Right lobe of liver (tissue), 6 donors: Measurements from ENCODE around the gene UROS. TPM values are rescaled to one million over a fixed set of nuclear protein-coding genes. Genes with fewer than 3 reads are reported as not detected.

Source experiments
- ATAC-seq, 4 donors: fragments of 200-7000 bp; cut with Tn5 transposase; one replicate each; pipeline ENCODE4 v1.9.1; 2020; ENCODE audit warnings: mild to moderate bottlenecking in 4 of 4, moderate library complexity in 4 of 4
- DNase-seq, 3 donors: peaks; one replicate each; pipeline ENCODE4 v3.0.0-alpha.2; 2020
- H3K27ac ChIP-seq, 3 donors: fragments of 200-600 bp; one replicate each; pipeline ENCODE4 v1.8.0; 2022
- H3K27me3 ChIP-seq, 2 donors: fragments of 200-600 bp; one replicate each; pipeline ENCODE4 v1.8.0; 2022
- H3K36me3 ChIP-seq, 4 donors: fragments of 200-600 bp; sonication (generic) in 1 of 4; one replicate each; pipeline versions ENCODE4 v1.5.1 to v1.8.0; 2017 to 2022; ENCODE audit warnings: control low read depth in 1 of 4
- H3K4me1 ChIP-seq, 4 donors: fragments of 200-600 bp; sonication (generic) in 1 of 4; one replicate each; pipeline versions ENCODE4 v1.5.1 to v1.8.0; 2017 to 2022; ENCODE audit warnings: control low read depth in 1 of 4
- H3K4me3 ChIP-seq, 3 donors: fragments of 200-600 bp; one replicate each; pipeline ENCODE4 v1.8.0; 2022
- H3K9me3 ChIP-seq, 4 donors: fragments of 200-600 bp; sonication (generic) in 1 of 4; one replicate each; pipeline versions ENCODE4 v1.5.1 to v1.8.0; 2017 to 2022; ENCODE audit warnings: control low read depth in 1 of 4
- POLR2A ChIP-seq: fragments of 450-650 bp; IDR thresholded peaks from one replicate; pipeline ENCODE4 v1.6.1; 2017; ENCODE audit warnings: antibody characterized with exemption, mild to moderate bottlenecking
- WGBS: methylation state at CpG from one replicate; pipeline ENCODE4 v1.1.6; 2018; ENCODE audit warnings: low coverage, low lambda C conversion rate; ENCODE audit not compliant: insufficient coverage; ENCODE audit errors: missing lambda C conversion rate; 5-methylcytosine and 5-hydroxymethylcytosine counted together
- intact Hi-C, 2 donors: fragments of 100-400 bp; cut with DNase I; formaldehyde crosslinking; loops; one replicate each; pipeline versions ENCODE4 v1.11.2 to v1.14.1; 2022
- total RNA-seq, 6 experiments: library from RNA; depleted of rRNA in 2 of 6; stranded (reverse); fragments of >200 nt in 2 of 6; fragmentation: NEBNext Ultra II Directional in 3 of 6; extraction: Animal tissue kit (Norgen Biotek cat#: 25700) in 3 of 6; gene quantifications; one replicate each; pipeline versions ENCODE4 v1.1.0 to v1.2.4, GENCODE V29; 2016 to 2023
- TF ChIP-seq, protein P1 (sequence below), 4 donors: fragments of 200-600 bp in 3 of 4; fragments of 450-650 bp in 1 of 4; IDR thresholded peaks; one replicate each; pipeline versions ENCODE4 v1.5.1 to v1.8.0; 2016 to 2022; ENCODE audit warnings: antibody characterized with exemption in 4 of 4, mild to moderate bottlenecking in 2 of 4
- donor health status: DM: no; HTN: yes; CAD: no.
- donor health status: DM: no; HTN: no; CAD: no.
- donor health status: DM: no; HTN: no; CAD: no.
- donor health status: DM: no; HTN: yes; CAD: no.
- donor health status: DM: no; HTN: yes; CAD: no.

UROS gene
- total RNA-seq, 6 experiments from 2014 or later: 23.5 to 52.5 (median 28.3) TPM

DNA sequence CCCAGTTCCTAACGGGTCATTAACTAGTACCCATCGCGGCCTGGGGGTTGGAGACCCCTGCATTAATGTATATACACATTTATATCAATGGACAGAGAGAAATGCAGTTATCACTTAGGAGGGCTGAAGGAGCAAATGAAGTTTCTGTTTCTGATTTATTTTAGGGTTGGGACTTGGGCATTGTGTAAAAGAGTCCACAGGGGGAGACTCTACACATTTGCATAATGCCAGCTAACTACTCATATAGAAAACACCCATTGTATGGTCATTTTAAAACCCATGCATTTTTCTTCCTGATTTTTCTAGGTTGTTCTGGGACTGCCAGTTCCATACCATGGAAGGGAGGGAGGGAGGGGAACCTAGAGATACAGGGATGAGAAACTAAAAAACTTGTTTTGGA is 23.8 kb upstream of the UROS start:
- WGBS: 95% methylated on average over 3 of the region's 3 CpGs
- ATAC-seq (no peak), DNase-seq (no peak)
- no peak overlapping the region for H3K27ac ChIP-seq
- TF ChIP-seq, protein P1, sequence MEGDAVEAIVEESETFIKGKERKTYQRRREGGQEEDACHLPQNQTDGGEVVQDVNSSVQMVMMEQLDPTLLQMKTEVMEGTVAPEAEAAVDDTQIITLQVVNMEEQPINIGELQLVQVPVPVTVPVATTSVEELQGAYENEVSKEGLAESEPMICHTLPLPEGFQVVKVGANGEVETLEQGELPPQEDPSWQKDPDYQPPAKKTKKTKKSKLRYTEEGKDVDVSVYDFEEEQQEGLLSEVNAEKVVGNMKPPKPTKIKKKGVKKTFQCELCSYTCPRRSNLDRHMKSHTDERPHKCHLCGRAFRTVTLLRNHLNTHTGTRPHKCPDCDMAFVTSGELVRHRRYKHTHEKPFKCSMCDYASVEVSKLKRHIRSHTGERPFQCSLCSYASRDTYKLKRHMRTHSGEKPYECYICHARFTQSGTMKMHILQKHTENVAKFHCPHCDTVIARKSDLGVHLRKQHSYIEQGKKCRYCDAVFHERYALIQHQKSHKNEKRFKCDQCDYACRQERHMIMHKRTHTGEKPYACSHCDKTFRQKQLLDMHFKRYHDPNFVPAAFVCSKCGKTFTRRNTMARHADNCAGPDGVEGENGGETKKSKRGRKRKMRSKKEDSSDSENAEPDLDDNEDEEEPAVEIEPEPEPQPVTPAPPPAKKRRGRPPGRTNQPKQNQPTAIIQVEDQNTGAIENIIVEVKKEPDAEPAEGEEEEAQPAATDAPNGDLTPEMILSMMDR (IDR thresholded peaks at IDR 0.05): no peak
- no peak for TF ChIP-seq POLR2A
- no peaks in the 10 kb centered on the region for H3K9me3 ChIP-seq
- intact Hi-C loops: no loop called here
- H3K36me3 ChIP-seq: peaks cover 0 to 16% (median 0%) of the 10 kb centered on the region in 4 donors
- H3K4me1 ChIP-seq: peaks cover 0 to 29% (median 7%) of the 10 kb centered on the region in 4 donors
- H3K27me3 ChIP-seq: no peaks in the 10 kb centered on the region
- H3K4me3 ChIP-seq: no peak overlapping the region

DNA sequence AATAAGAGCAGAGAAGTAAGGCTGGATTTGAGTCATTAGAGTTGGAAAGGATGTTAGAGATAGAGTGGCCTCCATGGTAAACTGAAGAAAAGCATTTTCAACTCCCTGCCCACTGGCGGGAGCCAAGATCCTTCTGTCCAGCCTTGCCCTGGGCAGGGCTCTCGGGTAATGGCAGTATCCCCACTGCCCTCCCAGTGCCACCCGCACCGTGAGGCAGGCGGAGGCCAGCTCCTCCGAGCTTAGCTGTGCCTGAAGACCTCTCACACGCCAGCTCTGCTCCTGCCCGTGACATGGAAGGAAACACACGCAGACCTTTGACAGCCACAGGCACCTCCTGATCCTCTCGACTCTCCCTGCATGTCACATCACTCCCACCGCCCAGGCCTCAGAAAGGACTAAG is 22.6 kb upstream of the UROS start:
- Histone ChIP-seq H3K27me3 (no peaks in the 10 kb centered on the region), H3K9me3 (no peaks in the 10 kb centered on the region), H3K4me1 (peaks cover 0 to 29% (median 7%) of the 10 kb centered on the region in 4 donors), H3K36me3 (peaks cover 0 to 20% (median 1%) of the 10 kb centered on the region in 4 donors), H3K27ac (no peak overlapping the region), H3K4me3 (no peak overlapping the region)
- no CpG with 5 or more reads among the region's 11 CpGs for WGBS
- ATAC-seq: no peak
- intact Hi-C loops: no loop called here
- DNase-seq: no peak
- no peak for TF ChIP-seq POLR2A
- TF ChIP-seq, protein P1 (IDR thresholded peaks at IDR 0.05): no peak

DNA sequence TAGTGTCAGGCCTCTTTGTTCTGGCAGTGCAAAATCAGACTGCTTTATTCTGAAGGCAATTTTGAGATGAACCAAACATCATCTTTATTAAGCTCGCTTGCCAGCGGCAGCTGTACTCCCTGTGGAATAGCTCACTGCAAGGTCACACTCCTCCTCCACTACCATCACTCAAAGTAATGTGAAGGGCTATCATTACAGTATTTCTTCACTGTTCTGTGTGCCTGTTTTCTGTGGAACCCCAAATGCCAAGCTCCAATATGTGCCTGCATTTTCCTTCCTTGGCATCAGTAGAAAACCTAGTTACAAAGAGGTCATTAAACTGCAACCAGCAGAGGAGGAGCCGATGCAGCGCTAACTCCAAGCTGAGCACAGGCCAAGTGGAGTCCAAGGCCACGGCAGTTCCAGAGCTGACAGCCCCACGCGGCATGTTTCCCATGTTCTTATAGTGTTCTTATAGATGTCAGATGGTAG is 21.7 kb upstream of the UROS start:
- H3K4me3 ChIP-seq: no peak overlapping the region
- no peak for TF ChIP-seq POLR2A
- TF ChIP-seq, protein P1 (IDR thresholded peaks at IDR 0.05): no peak
- ATAC-seq (peak; percentile 46 to 64 (median 60)), DNase-seq (peak in 2 of 3 donors; percentile 63 to 73)
- intact Hi-C loops: no loop called here
- no peaks in the 10 kb centered on the region for H3K27me3 ChIP-seq
- no peaks in the 10 kb centered on the region for H3K9me3 ChIP-seq
- H3K4me1 ChIP-seq: peaks cover 0 to 29% (median 6%) of the 10 kb centered on the region in 4 donors
- peaks cover 0 to 28% (median 6%) of the 10 kb centered on the region in 4 donors for H3K36me3 ChIP-seq
- no peak overlapping the region for H3K27ac ChIP-seq
- 43% methylated on average over 7 of the region's 7 CpGs for WGBS

DNA sequence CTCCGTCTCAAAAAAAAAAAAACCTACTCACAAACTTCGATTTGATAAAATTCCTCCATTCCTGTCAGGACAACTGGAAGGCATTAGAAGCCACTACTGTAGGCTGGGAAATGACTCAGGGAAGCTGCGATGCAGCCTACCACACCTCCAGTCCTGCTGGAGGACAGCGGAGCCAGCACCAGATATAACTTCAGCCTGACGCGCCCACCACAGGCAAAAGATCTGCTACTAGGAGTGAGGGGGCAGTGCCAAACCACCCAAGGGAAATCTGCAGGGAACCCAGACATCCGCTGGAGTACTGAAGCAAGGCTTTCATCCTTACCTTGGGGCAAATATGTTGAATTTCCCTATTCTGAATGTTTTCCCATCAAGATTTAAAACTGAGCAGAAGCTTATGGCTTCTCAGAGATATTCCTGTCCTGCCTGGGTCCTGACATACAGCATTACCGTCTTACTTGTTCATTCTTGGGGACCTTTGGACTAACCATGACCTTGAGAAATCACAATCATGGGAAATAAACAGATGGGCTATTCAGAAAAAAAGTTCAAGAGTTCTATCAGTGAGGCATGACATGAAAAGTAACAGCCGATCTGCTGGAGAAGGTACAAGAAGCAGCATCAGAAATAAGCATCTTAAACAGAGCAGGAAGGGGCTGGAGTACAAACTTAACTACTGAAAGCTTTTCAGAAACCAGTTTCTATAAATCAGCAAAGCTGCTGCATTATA is 20.7 kb upstream of the UROS start:
- ATAC-seq (no peak), DNase-seq (no peak)
- H3K4me1 ChIP-seq: peaks cover 0 to 26% (median 1%) of the 10 kb centered on the region in 4 donors
- H3K9me3 ChIP-seq: no peaks in the 10 kb centered on the region
- H3K27me3 ChIP-seq: no peaks in the 10 kb centered on the region
- TF ChIP-seq, protein P1 (IDR thresholded peaks at IDR 0.05): no peak
- TF ChIP-seq POLR2A: no peak
- H3K4me3 ChIP-seq: no peak overlapping the region
- intact Hi-C loops: no loop called here
- H3K36me3 ChIP-seq: peaks cover 0 to 37% (median 10%) of the 10 kb centered on the region in 4 donors
- 89% methylated on average over 5 of the region's 9 CpGs for WGBS
- no peak overlapping the region for H3K27ac ChIP-seq
